GM19463 (cell line): ENCODE measurements around the gene TCF7L1.

Experiments used
- ATAC-seq: cut with Tn5 transposase; IDR thresholded peaks from one replicate; pipeline ENCODE4 v1.9.1; 2021; ENCODE audit warnings: mild to moderate bottlenecking, moderate library complexity; ENCODE audit not compliant: unreplicated experiment

Gene TCF7L1

GRCh38 chr2:85273738-85274731, 140.8 kb downstream of the TCF7L1 start:
- no peak for ATAC-seq

DNA sequence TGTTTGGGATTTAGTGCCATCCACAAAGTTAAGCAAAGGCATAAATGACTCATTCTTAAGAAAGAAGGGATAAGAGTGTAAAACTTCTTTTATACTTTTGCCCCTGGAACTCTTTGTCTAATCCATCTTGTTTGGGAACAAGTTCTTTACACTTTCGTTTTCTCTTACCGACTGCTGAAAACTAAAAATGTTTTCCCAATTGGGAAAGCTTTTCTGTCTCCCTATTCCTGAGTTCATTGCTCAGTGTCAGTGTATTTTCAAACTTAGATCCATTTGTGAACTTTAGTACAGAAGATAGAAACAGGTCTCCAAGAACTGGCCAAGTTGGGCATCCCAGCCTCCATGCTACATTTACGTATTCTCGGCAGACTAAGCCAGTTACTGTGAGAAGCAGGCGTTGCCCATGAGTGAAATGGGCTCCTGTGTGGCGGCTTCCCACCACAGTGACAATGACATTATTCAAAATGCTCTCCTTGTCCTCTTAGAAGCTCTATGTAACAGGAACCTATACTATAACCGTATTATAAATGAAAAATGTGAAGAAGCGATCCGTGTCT, 142.9 kb downstream of the TCF7L1 start:
- no peak for ATAC-seq

- ATAC-seq = no peak
Measured at GRCh38 chr2:85276571-85277118, 143.5 kb downstream of the TCF7L1 start.

- no peak for ATAC-seq
Measured at GRCh38 chr2:85277416-85278158, 144.4 kb downstream of the TCF7L1 start.

DNA sequence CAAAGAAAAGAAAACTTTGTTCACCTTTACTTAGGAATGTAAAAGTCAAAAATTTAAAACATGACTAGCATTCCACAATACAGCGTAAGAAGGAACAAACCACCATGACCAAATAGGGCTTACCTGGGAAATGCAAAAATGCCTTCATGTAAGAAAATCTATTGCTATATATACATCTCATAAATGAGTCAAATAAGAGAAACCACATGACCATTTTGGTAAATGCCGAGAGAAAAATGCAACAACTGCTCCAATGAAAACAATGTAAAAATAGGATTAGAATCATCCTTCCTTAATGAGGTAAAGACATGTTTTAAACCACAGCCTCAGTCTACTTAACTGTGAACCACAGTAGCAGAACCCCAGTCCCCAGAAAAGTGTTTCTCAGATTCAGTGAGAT, 145.2 kb downstream of the TCF7L1 start:
- ATAC-seq = no peak

- ATAC-seq = no peak
Measured at GRCh38 chr2:85281553-85281952, 148.4 kb downstream of the TCF7L1 start.

GRCh38 chr2:85282914-85283313, 149.7 kb downstream of the TCF7L1 start:
- no peak for ATAC-seq

DNA sequence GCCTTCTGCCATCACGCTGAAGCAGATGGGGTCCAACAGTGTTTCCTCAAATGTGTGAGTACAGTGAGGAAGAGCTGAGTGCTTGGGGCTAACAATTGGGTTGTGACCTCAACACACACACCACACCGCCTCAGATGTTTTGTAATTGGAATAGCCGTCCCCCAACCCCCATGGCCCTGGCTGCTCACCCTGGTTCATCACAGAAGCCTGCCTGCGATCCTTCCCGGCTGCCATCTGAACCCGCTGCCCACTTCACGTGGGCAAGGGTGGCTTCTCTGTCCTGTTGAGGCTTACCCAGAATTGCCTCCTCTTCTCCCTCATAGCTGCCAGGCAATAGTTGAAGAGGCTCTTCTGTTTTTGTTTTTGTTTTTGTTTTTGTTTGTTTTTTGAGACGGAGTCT, 150.4 kb downstream of the TCF7L1 start:
- no peak for ATAC-seq

DNA sequence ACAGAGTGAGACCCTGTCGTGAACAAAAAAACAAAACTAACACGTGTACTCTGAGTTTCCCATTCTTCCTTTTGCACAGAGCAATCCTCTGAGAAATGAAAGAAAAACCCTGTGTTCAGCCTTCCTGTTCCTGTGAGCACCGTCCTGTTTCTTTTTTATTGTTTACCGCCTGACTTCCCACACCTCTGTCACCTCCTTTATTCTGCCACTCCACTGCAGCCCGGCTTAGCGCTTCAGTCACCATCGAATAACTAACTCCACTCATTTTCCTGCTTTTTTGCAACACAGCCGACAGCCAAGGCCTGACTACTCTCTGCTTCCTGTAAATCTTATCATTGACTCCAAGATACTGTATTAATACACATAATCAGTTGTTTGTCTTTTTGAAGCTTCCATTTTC, 153.7 kb downstream of the TCF7L1 start:
- ATAC-seq = no peak

GRCh38 chr2:85287721-85288120, 154.5 kb downstream of the TCF7L1 start:
- no peak for ATAC-seq

- ATAC-seq = no peak
Measured at GRCh38 chr2:85288244-85288725, 155.1 kb downstream of the TCF7L1 start.

- ATAC-seq = no peak
Measured at GRCh38 chr2:85291425-85292023, 158.3 kb downstream of the TCF7L1 start.

DNA sequence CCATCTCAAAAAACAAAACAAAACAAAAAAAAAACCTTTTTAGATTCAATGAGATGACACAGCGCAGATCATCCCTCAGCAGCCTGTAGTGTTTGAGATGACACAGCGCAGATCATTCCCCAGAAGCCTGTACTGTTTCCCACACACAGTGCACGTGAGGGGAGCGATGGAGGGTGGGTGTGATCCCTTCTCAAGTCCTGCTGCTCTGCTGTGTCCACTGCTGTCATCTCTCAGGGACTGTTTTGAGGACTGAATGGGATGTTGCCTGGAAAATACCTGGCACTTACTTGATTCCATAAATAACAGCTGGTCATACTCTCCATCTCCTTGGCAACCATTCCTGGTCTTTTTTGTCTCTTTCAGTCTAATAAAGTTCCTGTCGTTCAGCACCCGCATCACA, 168.9 kb downstream of the TCF7L1 start:
- ATAC-seq = no peak

- no peak for ATAC-seq
Measured at GRCh38 chr2:85303780-85304531, 170.8 kb downstream of the TCF7L1 start.

DNA sequence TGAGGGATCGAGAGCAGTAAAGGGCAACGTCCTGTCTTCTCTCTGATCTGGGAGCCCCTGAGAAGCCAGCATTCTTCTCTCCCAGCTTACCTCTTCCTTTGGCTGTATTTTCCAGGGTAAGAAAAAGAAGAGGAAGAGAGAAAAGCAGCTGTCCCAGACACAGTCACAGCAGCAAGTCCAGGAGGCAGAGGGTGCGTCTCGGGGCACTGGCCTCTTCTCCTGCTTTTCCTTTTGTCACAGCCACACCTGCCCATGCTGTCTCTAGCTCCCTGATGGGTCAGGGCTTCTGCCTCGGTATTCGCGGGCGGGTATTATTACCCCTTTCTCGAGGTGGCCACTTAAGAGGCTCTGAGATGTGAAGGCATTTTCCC, 174.3 kb downstream of the TCF7L1 start:
- no peak for ATAC-seq

GRCh38 chr2:85308201-85308600, 175.0 kb downstream of the TCF7L1 start:
- no peak for ATAC-seq

DNA sequence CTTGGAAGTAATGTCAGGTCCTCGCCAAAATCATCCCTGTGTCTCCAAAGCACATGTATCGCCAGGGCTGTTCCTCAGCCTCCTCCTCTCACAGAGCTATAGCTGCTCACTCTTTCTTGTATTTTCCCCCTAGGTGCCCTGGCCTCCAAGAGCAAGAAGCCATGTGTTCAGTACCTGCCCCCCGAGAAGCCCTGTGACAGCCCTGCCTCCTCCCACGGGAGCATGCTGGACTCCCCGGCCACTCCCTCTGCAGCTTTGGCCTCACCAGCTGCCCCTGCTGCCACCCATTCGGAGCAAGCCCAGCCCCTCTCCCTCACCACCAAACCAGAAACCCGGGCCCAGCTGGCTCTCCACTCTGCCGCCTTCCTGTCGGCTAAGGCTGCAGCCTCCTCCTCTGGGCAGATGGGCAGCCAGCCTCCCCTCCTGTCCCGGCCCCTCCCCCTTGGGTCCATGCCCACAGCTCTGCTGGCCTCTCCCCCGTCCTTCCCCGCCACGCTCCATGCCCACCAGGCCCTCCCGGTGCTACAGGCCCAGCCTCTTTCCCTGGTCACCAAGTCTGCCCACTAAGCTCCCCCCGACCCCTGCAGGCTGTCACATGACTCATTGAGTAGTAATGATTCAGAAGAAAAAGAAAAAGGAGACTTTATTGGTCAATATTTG, 175.8 kb downstream of the TCF7L1 start:
- peak; percentile 53 for ATAC-seq

- ATAC-seq = peak; percentile 32
Measured at GRCh38 chr2:85309699-85310321, 176.6 kb downstream of the TCF7L1 start.

- ATAC-seq = peak; percentile 58
Measured at GRCh38 chr2:85310330-85310729, 177.1 kb downstream of the TCF7L1 start.
